ENCODE results near the gene C1QTNF5.

The C1QTNF5 gene

DNA sequence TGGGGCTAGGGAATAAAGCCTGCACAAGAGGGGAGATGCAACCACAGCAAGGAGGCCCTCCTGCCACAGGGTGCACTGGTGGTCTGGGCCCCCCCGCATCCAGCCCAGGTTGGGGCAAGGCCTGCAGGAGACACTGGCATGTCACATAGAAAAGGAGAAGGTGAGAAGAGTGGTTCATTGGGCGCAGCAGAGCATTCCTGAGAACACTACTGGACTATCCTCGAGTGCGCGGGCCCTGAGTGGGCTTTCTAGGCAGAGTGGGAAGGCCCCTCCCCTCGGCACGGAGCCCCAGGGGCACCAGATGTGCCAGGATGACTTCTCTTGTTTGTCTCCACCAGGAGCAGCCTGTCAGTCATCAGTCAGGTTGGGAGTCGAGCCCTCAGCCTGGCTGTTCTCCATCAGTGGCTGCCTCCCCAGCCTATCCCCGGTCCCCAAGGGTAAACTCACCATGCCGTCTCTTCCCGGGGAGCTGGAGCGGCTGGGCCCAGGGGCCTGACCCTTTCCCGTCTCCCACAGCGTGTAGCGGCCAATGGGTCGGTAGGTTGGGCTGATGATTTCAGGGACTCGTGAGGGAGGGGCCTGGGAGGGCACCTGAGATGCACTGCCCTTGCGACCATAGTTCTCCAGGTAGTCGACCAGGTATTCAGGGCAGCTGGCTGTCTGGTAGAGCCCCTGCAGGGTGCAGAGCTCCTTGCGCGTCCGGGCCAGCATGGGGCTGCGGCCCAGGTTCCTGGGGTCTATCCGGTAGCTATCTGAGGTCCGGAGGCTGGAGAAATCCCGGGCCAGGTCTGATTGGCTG is 31.8 kb upstream of the C1QTNF5 start:
- no peak for DNase-seq

DNA sequence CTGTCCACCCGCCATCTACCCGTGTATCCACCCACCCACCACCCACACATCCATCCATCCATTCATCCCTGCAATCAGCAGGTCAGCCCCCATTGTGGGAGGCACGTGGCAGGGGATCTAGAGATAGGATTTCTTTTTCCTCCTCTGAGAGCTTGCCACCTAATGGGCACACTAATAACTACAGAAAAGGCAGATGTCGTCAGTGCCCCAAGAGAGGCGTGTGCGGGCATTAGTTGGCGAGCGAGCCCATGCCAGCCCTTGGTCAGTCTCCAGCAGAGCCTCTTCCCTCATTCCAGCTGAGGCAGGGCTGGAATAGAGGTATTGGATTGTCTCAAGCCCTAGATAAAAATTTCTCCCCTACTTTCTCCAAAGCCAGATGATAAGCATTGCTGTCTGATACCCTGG is 31.1 kb upstream of the C1QTNF5 start:
- peak; percentile 48 for DNase-seq

DNA sequence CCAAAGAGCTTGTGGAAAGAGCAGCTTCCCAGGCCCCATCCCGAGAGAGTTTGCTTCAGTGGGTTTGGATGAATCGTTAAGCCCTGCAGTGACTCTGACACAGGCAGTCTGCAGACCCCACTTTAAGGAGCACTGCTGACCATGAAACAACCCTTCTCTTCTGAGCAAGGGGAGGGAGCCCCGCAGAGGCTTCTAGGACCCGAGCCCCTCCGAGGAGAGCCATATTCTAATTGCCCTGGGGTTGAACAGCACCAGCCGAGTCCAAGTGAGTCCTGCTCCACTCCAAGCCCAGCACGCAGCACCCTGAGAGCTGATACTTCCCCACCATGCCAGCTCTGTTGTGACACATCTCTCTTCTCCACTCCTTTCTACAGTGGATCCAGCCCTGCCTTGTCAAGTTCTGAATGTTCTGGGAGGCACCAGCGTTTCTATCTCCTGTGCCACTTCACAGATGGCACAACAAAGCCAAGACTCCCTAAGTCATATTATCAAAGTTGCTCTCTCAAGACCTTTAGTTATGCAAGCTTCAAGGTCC is 30.5 kb upstream of the C1QTNF5 start:
- no peak for DNase-seq

GRCh38 chr11:119370486-119371046 is 29.9 kb upstream of the C1QTNF5 start:
- no peak for DNase-seq

GRCh38 chr11:119369132-119369925 is 28.6 kb upstream of the C1QTNF5 start:
- no peak for DNase-seq

GRCh38 chr11:119368121-119369034 is 27.7 kb upstream of the C1QTNF5 start:
- no peak for DNase-seq

GRCh38 chr11:119367661-119368120 is 27.0 kb upstream of the C1QTNF5 start:
- no peak for DNase-seq

DNA sequence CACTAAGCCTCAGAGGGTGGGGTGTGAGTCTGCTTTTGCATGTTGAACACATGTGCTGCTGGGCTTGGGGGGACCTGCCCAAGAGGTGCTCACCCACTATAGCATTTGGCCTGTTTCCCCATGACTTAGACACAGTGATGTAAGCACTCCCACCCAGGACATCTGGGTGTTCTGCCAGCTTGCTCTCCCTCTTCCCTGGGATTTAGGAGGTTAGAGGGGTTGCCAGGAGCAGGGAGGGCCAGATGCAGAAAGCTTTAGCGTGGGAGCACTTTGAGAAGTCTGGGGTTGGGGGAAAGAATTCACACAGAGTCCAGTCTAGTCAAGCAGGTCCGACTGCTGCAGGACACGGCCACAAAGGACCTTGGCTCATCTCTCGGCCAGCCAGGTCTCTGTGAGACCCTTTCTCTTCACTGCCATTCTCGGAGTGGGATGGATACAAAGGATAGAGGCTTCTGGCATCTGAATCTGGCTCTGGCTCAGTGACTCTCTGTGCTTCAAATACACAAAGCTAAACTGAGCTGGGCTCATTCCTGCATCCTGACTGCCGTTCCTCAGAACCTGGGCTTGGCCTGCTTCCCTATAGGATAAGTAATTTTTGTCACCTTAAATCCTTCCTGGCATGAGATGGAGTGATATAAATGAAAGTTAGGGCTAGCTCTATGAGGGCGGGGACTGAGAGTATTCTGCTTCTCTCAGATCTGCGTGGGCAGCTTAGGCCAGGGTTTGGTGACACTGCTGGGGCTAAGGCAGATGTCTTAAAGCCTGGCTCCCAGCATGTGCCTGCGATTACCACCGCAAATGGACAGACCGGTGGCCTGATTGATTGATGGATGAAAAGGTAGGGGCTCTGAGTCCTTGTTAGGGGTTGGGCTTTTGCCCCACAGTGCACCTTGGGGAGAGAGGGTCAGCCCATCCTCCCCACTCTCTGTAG is 26.3 kb upstream of the C1QTNF5 start:
- no peak for DNase-seq

GRCh38 chr11:119365071-119365591 is 24.4 kb upstream of the C1QTNF5 start:
- DNase-seq, result no peak

DNA sequence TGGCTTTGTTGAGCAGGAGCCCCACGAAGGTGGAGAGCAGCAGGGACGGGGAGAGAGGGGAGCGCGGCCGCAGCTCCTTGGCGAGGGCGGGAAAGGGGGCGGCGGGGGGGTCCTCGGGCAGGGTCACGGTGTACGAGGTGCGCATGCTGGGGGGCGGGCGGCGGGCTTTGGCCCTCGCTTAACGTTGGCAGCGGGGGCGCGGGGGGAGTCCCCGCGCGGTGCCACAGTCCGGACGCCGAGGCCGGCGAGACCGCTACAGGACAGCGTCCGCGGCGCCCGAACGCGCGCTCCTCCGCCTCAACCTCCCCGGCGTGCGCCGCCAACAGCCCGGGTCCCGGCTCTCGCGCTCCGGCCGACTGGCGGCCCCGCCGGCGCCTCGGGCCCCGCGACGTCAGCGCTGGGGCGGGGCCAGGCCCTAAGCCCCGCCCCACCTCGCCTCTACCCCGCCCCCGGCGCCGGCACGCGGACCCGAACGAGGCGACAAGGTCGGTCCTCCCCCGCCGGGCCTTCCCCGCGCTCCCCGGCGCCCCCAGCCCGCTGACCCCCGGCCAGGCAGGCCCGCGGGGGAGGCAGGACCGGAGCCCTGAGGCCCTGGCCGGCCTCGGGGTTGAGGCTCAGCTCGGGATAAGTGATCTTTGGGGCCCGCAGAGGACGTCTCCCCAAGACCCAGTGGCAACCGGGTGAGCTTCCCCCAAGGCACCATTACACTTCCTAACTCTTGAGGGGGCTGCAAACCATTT is 23.3 kb upstream of the C1QTNF5 start:
- peak; percentile 61 for DNase-seq

DNA sequence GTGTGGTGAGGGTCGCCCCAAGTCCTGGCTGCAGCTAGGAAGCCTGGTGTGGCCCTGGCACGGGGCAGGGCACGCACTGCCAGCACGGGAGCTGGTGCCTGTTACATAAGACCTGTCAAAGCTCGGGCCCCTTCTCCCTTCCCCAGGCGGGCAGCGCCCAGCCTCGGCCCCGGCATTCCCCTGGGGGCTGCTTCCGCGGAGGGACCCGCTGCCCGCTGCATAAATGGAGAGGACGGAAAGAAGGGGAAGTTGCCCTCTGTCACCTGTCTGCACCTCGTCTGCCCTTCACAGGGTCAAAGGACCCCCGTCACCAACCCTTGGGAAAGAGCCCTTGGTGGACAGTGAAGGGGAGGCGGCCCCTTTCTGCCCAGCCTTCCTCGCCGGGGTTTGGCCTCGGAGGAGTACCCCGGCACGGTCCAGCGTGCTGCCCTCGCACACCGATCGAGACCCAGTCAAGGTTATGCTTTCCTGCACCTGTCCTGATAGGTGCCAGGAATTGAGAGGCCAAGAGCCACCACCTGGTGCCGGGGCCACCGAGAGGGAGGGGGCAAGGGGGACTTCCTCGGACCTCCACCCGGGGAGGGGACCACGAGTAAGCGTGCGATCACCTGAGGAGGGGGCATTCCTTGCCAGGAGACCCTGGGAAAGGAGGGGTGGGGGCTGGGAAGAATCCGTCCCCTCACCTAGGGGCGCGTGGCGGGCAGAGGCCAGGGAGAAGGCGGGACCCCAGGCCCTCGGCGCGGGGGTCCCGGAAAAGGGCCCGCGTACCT is 22.6 kb upstream of the C1QTNF5 start:
- no peak for DNase-seq

DNA sequence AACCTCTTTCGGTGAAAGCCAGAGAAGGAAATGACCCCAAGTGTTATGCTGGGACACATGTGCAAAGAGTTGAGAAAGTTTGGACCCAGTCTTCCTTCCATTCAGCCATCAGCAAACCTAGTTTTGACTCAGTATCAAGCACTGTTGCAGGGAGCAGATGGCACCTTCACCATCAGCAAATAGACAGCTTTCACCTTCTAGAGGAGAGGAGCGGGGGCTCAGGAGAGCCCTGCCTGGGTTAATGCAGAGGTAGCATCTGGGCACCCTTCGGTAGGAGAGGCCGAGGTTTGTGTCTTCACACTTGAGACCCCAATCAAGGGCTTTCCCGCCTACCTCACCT is 22.0 kb upstream of the C1QTNF5 start:
- DNase-seq, result no peak

DNA sequence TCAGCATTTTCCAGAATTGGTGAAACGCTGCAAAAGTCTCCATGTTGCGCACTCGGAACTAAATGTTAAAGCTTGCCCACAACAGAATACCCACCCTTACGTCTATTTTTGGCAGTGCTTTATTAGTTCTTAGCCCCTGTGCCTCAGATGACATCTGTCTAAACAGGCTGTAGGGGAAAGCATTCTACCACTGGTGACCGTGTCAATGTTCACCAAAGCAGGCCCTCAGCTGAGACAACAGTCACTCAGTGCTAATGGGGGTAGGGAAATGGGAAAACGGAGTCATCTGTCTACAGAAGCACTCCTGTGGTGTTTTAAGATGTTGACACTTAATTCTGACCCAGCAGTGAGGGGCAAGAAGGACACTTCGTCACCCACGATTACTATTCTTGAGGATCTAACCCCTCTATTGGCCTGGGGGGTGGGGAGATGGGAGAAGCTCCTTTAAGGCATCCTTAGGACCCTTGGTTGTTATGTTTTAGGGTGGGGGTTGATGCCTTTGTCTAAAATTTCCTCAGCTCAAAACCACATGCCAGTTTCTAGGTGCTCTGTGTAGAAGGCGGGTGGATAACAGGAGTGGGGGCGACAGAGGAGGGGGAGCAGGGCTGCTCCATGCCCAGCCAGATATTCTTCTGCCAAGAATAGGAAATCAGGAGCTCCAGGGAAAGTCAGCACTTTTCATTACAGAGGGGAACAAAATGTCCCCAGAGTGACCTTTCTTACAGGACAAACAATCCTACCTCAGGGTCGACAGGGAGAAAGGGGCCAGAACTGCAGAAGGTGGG is 21.4 kb upstream of the C1QTNF5 start:
- no peak for DNase-seq

- no peak for DNase-seq
Measured at GRCh38 chr11:119361056-119361787, 20.5 kb upstream of the C1QTNF5 start.

GRCh38 chr11:119359365-119360214 is 18.9 kb upstream of the C1QTNF5 start:
- no peak for DNase-seq

- DNase-seq, result no peak
Measured at GRCh38 chr11:119357074-119357473, 16.4 kb upstream of the C1QTNF5 start.
